Astrocyte of the cerebellum (primary cell): ENCODE results near the gene DACH1.

Experiments used
- DNase-seq: peaks from one replicate; pipeline ENCODE4 v3.0.0-alpha.2; 2011; ENCODE audit warnings: low read depth
- H3K4me3 ChIP-seq: 2 replicates; pipeline ENCODE4 v1.5.1; 2011; ENCODE audit warnings: mild to moderate bottlenecking, low read depth, low read length, moderate library complexity
- CTCF ChIP-seq: IDR thresholded peaks from 2 replicates; pipeline ENCODE4 v1.5.1; 2012; ENCODE audit warnings: low read length, low read depth, moderate library complexity, mild to moderate bottlenecking; ENCODE audit errors: missing control alignments
- in situ Hi-C: cut with HindIII; loops from 2 replicates; pipeline ENCODE4 v1.10.0; 2017; ENCODE audit warnings: low sequenced_read_pairs

The DACH1 gene

DNA sequence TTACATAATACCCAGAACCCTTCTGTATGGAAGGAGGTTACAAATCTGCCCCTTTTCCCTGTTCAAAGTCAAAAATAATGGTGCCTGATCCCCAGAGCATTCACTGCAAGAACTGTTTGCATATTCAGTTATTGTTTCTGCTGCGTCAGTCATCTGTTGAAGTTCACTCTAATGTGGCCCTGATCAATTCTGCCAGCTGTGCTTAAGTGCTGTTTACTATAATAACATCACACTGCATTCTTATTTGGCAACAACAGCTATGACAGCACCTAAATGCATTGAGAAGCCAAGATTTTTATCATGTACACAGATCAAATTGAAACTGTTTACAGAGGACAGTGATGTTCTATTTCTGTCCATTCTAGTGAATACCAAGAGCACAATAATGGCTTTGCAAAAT lies 115.9 kb downstream of the DACH1 start:
- no peak for TF ChIP-seq CTCF
- in situ Hi-C loops: no loop called here
- no peak for DNase-seq

GRCh38 chr13:71730267-71730666 lies 136.7 kb downstream of the DACH1 start:
- no peak for DNase-seq
- H3K4me3 ChIP-seq: no peak overlapping the region
- TF ChIP-seq CTCF: no peak
- in situ Hi-C loops: no loop called here

More for the DNA sequence above, 115.9 kb downstream of the DACH1 start:
- no peak overlapping the region for H3K4me3 ChIP-seq

DNA sequence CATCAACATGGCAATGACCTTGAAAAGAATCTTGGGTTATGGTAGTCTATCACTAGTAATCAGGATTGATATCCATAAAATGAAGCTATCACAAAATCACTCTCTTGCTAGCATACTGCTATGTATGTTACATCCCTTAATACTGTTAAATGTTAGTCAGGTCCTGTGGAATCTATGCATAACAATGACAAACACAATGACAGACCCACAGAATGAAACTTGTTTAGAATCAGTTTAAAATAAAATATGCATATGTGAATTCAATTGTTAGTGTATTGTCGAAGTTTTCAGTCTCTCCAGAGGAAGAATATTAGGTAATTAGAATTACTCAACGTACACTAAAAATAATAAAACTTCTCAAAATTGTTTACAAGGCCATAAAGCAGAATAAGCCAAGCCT lies 137.6 kb downstream of the DACH1 start:
- H3K4me3 ChIP-seq: no peak overlapping the region
- DNase-seq: no peak
- TF ChIP-seq CTCF: no peak
- in situ Hi-C loops: no loop called here

GRCh38 chr13:71727662-71728061 lies 139.3 kb downstream of the DACH1 start:
- TF ChIP-seq CTCF: no peak
- in situ Hi-C loops: no loop called here

DNA sequence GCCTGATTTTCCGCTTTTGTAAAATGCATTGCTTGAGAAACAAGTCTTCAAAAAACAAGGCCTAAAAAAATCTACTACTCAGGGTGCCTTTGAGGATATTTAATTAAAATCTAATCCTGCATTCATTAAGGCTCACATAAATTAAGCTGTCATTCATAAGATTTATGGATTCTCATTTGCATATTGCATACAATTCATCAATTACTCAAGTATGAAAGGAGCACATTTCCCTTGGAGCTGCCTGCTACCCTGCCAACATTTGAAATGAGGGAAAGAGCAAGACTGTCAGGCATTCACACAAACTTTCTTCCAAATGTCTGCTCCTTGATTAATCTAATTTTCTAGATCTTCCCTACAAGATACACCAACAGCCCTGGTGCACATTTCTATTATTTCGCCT lies 140.0 kb downstream of the DACH1 start:
- H3K4me3 ChIP-seq: no peak overlapping the region
- in situ Hi-C loops: no loop called here

More at GRCh38 chr13:71727662-71728061, 139.3 kb downstream of the DACH1 start:
- DNase-seq: no peak
- no peak overlapping the region for H3K4me3 ChIP-seq

DNA sequence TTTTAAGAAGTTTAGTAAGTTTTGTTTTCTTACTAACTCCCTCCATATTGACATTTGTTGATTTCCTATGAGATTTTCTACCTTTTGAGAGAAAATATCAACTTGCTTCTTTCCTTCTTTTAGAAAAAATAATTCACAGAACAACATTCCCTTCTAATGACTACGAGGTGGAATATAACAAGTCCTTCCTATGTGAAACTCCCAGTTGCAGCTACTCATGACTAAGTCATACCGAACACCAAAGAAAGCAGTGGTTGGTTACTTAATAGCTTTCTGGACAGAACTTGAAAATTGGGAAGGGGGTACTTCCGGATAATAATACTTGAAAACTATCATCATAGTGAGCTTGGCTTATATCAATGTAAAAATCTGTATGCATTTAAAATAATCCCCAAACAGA lies 144.8 kb downstream of the DACH1 start:
- no peak for DNase-seq
- in situ Hi-C loops: no loop called here
- no peak for TF ChIP-seq CTCF
- H3K4me3 ChIP-seq: no peak overlapping the region

More for the DNA sequence above, 140.0 kb downstream of the DACH1 start:
- DNase-seq: no peak
- no peak for TF ChIP-seq CTCF

DNA sequence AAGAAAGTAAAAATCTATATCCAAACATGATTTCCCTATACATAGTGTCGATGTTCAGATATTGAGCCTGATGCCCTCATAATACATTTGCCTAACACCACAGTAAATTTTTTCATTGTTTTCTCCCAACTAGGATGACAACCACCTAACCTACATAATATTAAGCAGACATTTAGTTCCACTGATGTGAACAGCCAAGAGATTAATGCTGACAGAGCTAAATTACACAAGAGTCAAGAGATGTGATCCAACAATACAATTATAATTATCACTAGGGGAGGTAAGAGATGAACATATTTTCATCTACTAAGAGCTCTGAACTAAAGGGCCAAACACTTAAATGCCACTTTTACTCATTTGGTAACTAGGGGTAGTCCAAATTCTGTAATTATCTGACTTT lies 145.9 kb downstream of the DACH1 start:
- TF ChIP-seq CTCF: no peak
- no peak for DNase-seq
- in situ Hi-C loops: no loop called here
- H3K4me3 ChIP-seq: no peak overlapping the region
